Measurements from ENCODE around the gene SLC27A3. TPM values are rescaled to one million over a fixed set of nuclear protein-coding genes. Genes with fewer than 3 reads are reported as not detected.
"Not testable (repeated sequence)": the region's sequence is repeated elsewhere in the genome, so short reads cannot be mapped to it uniquely, and the experiment has no call there.

The SLC27A3 gene
- total RNA-seq, 2 experiments from 2014 or later = 4.5 to 10.2 TPM

GRCh38 chr1:153778824-153779519 is 3.8 kb downstream of the SLC27A3 start:
- H3K36me3 ChIP-seq (ENCODE audit: insufficient read depth, low read length) = peaks cover 4% of the 10 kb centered on the region; the same call in 1 of the 2 replicates
- ChIA-PET POLR2A (no interaction called here), CTCF (ENCODE audit: unreplicated experiment) (no interaction called here)
- H2AFZ ChIP-seq (ENCODE audit: low read length) = no peak overlapping the region
- H3K9me2 ChIP-seq (ENCODE audit: insufficient read depth, low read length) = no peaks in the 10 kb centered on the region
- intact Hi-C loops (cut with micrococcal nuclease; ENCODE audit: unreplicated experiment) = no loop called here
- H4K20me1 ChIP-seq (ENCODE audit: insufficient read depth, low read length) = no peaks in the 10 kb centered on the region
- H3K4me1 ChIP-seq (ENCODE audit: insufficient read depth, low read length, poor library complexity, severe bottlenecking) = peaks cover 26% of the 10 kb centered on the region
- no peak overlapping the region for H3K4me3 ChIP-seq (ENCODE audit: low read depth, low read length, poor library complexity, severe bottlenecking)
- H3K4me2 ChIP-seq (ENCODE audit: low read length) = no peak overlapping the region
- TF ChIP-seq EZH2phosphoT487 (IDR thresholded peaks at IDR 0.05; ENCODE audit: borderline replicate concordance, low read depth, low read length) (no peak), CTCF (conservative IDR thresholded peaks at IDR 0.05; ENCODE audit: low read length) (no peak)
- no peak overlapping the region for H3K27ac ChIP-seq (ENCODE audit: low read depth, low read length, poor library complexity, severe bottlenecking)
- no TSS peak for BruUV-seq (replicated peaks)
- no peaks in the 10 kb centered on the region for H3K79me2 ChIP-seq (ENCODE audit: insufficient read depth, low read depth, low read length)
- no peak for DNase-seq (ENCODE audit: low spot score)
- H3K9me3 ChIP-seq (ENCODE audit: low read length) = no peaks in the 10 kb centered on the region

- ChIA-PET POLR2A (no interaction called here), CTCF (ENCODE audit: unreplicated experiment) (no interaction called here)
- H3K9me3 ChIP-seq (ENCODE audit: low read length) = no peaks in the 10 kb centered on the region
- intact Hi-C loops (cut with micrococcal nuclease; ENCODE audit: unreplicated experiment) = no loop called here
- TF ChIP-seq CTCF (conservative IDR thresholded peaks at IDR 0.05; ENCODE audit: low read length) (no peak), EZH2phosphoT487 (IDR thresholded peaks at IDR 0.05; ENCODE audit: borderline replicate concordance, low read depth, low read length) (no peak)
- H3K9me2 ChIP-seq (ENCODE audit: insufficient read depth, low read length) = no peaks in the 10 kb centered on the region
- no peak overlapping the region for H3K4me3 ChIP-seq (ENCODE audit: low read depth, low read length, poor library complexity, severe bottlenecking)
- H4K20me1 ChIP-seq (ENCODE audit: insufficient read depth, low read length) = no peaks in the 10 kb centered on the region
- no TSS peak for BruUV-seq (replicated peaks)
- no peaks in the 10 kb centered on the region for H3K36me3 ChIP-seq (ENCODE audit: insufficient read depth, low read length)
- no peak overlapping the region for H3K27ac ChIP-seq (ENCODE audit: low read depth, low read length, poor library complexity, severe bottlenecking)
- H3K4me1 ChIP-seq (ENCODE audit: insufficient read depth, low read length, poor library complexity, severe bottlenecking) = peaks cover 29% of the 10 kb centered on the region
- H2AFZ ChIP-seq (ENCODE audit: low read length) = no peak overlapping the region
- no peak for DNase-seq (ENCODE audit: low spot score)
- H3K79me2 ChIP-seq (ENCODE audit: insufficient read depth, low read depth, low read length) = no peaks in the 10 kb centered on the region
- H3K4me2 ChIP-seq (ENCODE audit: low read length) = no peak overlapping the region
These were observed 4.8 kb downstream of the SLC27A3 start for GRCh38 chr1:153779781-153780541.

GRCh38 chr1:153780551-153780950 is 5.3 kb downstream of the SLC27A3 start:
- Histone ChIP-seq H4K20me1 (ENCODE audit: insufficient read depth, low read length) (no peaks in the 10 kb centered on the region), H3K36me3 (ENCODE audit: insufficient read depth, low read length) (no peaks in the 10 kb centered on the region), H3K4me3 (ENCODE audit: low read depth, low read length, poor library complexity, severe bottlenecking) (no peak overlapping the region), H3K79me2 (ENCODE audit: insufficient read depth, low read depth, low read length) (no peaks in the 10 kb centered on the region), H3K9me2 (ENCODE audit: insufficient read depth, low read length) (no peaks in the 10 kb centered on the region), H3K4me2 (ENCODE audit: low read length) (no peak overlapping the region), H3K4me1 (ENCODE audit: insufficient read depth, low read length, poor library complexity, severe bottlenecking) (peaks cover 29% of the 10 kb centered on the region), H3K27ac (ENCODE audit: low read depth, low read length, poor library complexity, severe bottlenecking) (no peak overlapping the region), H3K9me3 (ENCODE audit: low read length) (no peaks in the 10 kb centered on the region), H2AFZ (ENCODE audit: low read length) (no peak overlapping the region)
- DNase-seq (ENCODE audit: low spot score) = no peak
- TF ChIP-seq EZH2phosphoT487 (IDR thresholded peaks at IDR 0.05; ENCODE audit: borderline replicate concordance, low read depth, low read length) (no peak), CTCF (conservative IDR thresholded peaks at IDR 0.05; ENCODE audit: low read length) (no peak)
- ChIA-PET POLR2A (interaction anchor here (0.9 to 1.1 kb wide), 2 partner anchors 9 to 24 kb away, joined by 3 read pairs; no protein-coding TSS in a partner anchor), CTCF (ENCODE audit: unreplicated experiment) (no interaction called here)
- no TSS peak for BruUV-seq (replicated peaks)
- intact Hi-C loops (cut with micrococcal nuclease; ENCODE audit: unreplicated experiment) = no loop called here

GRCh38 chr1:153782648-153783047 is 7.4 kb downstream of the SLC27A3 start:
- H3K9me3 ChIP-seq (ENCODE audit: low read length); H3K36me3 ChIP-seq (ENCODE audit: insufficient read depth, low read length); H3K79me2 ChIP-seq (ENCODE audit: insufficient read depth, low read depth, low read length); H4K20me1 ChIP-seq (ENCODE audit: insufficient read depth, low read length); POLR2A ChIA-PET; CTCF ChIA-PET (ENCODE audit: unreplicated experiment); H3K9me2 ChIP-seq (ENCODE audit: insufficient read depth, low read length); DNase-seq (ENCODE audit: low spot score); BruUV-seq (replicated peaks); intact Hi-C loops (cut with micrococcal nuclease; ENCODE audit: unreplicated experiment): not testable (repeated sequence)
- Histone ChIP-seq H3K4me3 (ENCODE audit: low read depth, low read length, poor library complexity, severe bottlenecking) (peak overlapping the region; percentile 70), H3K4me2 (ENCODE audit: low read length) (peak overlapping the region; percentile 67), H2AFZ (ENCODE audit: low read length) (peak overlapping the region; percentile 81; the same call in 1 of the 2 replicates), H3K27ac (ENCODE audit: low read depth, low read length, poor library complexity, severe bottlenecking) (peak overlapping the region; percentile 62), H3K4me1 (ENCODE audit: insufficient read depth, low read length, poor library complexity, severe bottlenecking) (peaks cover 17% of the 10 kb centered on the region)
